ENCODE results near the gene PPP5C.

DNA sequence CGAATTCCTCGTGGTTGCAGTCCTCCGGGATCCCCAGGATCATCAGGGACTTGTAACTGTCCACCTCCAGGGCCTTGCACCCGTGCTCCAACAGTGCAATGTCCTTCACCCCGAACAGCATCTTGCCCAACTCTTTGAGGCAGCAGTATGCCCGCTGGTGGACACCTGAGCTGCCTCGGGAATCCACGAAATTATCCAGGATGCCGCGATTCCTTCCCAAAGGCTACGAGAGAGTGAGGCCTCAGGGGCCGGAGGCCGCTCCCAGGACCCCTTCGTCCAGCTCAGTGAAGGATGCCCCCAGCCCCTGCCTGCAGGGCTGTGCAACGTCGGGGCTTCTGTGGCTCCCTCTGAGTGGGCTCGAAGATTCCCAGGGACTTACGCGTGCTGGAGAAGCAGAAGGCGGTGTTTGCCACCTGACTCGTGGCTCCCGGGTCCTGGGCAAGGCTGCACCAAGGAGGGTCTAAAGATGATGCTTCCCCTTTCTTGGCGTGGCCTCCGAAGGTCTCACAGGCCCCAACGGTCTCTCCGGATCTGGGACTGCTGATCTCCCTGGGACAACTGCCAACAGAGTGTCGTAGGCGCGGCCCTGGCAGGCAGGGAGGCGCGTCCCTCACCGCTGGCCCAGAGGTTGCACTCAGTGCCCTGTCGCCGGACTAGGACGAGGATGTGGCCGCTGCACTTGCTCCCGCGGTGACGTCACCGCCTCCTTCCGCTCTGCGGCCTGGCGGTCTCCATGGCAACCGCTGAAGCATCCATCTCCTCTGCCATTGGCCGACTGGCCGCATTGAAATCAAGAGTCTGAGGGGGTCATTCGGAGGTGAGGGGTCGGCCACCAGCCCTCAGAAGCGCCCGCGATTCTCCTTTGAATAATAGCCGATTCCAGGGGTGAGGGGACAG is 81.6 kb downstream of the PPP5C start, which contains the start of gene PNMA8C:
- TF ChIP-seq, protein P1, sequence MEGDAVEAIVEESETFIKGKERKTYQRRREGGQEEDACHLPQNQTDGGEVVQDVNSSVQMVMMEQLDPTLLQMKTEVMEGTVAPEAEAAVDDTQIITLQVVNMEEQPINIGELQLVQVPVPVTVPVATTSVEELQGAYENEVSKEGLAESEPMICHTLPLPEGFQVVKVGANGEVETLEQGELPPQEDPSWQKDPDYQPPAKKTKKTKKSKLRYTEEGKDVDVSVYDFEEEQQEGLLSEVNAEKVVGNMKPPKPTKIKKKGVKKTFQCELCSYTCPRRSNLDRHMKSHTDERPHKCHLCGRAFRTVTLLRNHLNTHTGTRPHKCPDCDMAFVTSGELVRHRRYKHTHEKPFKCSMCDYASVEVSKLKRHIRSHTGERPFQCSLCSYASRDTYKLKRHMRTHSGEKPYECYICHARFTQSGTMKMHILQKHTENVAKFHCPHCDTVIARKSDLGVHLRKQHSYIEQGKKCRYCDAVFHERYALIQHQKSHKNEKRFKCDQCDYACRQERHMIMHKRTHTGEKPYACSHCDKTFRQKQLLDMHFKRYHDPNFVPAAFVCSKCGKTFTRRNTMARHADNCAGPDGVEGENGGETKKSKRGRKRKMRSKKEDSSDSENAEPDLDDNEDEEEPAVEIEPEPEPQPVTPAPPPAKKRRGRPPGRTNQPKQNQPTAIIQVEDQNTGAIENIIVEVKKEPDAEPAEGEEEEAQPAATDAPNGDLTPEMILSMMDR (conservative IDR thresholded peaks at IDR 0.05): no peak
- TF ChIP-seq EZH2 (IDR thresholded peaks at IDR 0.05; ENCODE audit: low read depth): no peak
